ENCODE results near the gene FZD7. TPM values are rescaled to one million over a fixed set of nuclear protein-coding genes. Genes with fewer than 3 reads are reported as not detected.

FZD7 gene
- polyA plus RNA-seq, 1 donor (not counting 4 experiments of a cell fraction or from before 2014, with no cell fraction given): 1.3 TPM

DNA sequence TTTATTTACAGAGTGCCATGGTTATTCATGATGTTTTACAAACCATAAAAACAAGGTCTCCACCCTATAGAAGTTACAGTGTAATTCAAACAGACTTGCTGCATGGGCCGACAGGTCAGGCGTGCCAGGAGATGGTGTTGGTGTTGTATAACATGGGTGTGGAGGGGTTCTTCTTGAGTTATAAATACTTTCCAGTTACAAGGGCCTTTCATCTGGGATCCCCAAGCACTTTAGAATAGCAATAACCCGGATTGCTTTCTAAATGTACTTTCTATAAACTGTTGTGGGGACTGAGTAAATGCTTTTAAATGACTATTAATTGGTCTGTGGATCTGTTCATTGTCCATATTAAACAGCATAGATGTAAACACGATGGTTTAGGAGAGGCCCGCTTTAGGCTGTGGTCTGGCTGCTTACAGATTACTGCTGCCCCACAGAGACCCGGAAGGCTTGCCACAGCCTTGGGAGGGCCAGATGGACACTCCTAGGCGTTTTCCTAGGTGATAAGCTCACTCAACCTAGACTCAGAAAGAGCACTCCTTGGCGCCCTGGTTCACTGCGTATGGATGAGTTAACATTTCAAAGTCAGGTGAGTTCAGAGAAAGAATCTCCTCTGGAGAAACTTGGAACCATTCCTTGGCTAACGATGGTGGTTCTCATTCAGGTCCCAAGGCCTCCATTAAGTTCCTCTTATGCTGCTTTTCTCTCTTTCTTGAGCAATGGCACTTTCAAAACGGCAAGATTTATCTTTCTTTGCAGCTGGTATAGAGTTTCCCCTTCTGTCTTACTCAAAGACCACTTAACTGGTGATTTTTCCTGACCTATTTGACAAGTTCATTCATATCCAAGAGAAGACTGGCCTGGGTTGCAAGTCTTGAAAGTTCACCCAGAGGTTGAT, 35.8 kb downstream of the FZD7 start:
- dilution Hi-C loops (cut with MboI; ENCODE audit: extremely low pct_ligation_motif_present, low sequenced_read_pairs): no loop called here
- Histone ChIP-seq H3K36me3 (ENCODE audit: control insufficient read depth in 2 of 2, extremely low read depth in 1 of 2, insufficient read depth in 2 of 2, low read length in 2 of 2) (no peaks in the 10 kb centered on the region), H3K79me2 (ENCODE audit: control insufficient read depth, insufficient read depth, low read length) (no peaks in the 10 kb centered on the region), H3K4me2 (ENCODE audit: control insufficient read depth, extremely low read depth, insufficient read depth, low read depth, low read length) (no peak overlapping the region), H2AFZ (ENCODE audit: control insufficient read depth, low read length) (no peak overlapping the region), H3K9ac (ENCODE audit: control insufficient read depth, extremely low read depth, insufficient read depth, low read length) (no peak overlapping the region), H3K4me3 (ENCODE audit: control insufficient read depth in 2 of 3, extremely low read depth in 1 of 3, insufficient read depth in 2 of 3, low read depth in 1 of 3, low read length in 3 of 3) (no peak overlapping the region), H3K27ac (ENCODE audit: control insufficient read depth, insufficient read depth, low read length) (no peak overlapping the region), H3K9me1 (ENCODE audit: control insufficient read depth, extremely low read depth, insufficient read depth, low read length) (no peaks in the 10 kb centered on the region), H4K20me1 (ENCODE audit: control insufficient read depth, extremely low read depth, insufficient read depth, low read length) (no peaks in the 10 kb centered on the region), H3K27me3 (ENCODE audit: control insufficient read depth, extremely low read depth, insufficient read depth, low read length) (peaks cover 4% of the 10 kb centered on the region), H3K4me1 (ENCODE audit: control insufficient read depth, extremely low read depth, insufficient read depth, low read length) (no peaks in the 10 kb centered on the region), H3K9me3 (ENCODE audit: control insufficient read depth, low read depth, low read length) (no peaks in the 10 kb centered on the region)
- no peak for TF ChIP-seq EZH2 (IDR thresholded peaks at IDR 0.05; ENCODE audit: low read length)
- TF ChIP-seq, protein P1, sequence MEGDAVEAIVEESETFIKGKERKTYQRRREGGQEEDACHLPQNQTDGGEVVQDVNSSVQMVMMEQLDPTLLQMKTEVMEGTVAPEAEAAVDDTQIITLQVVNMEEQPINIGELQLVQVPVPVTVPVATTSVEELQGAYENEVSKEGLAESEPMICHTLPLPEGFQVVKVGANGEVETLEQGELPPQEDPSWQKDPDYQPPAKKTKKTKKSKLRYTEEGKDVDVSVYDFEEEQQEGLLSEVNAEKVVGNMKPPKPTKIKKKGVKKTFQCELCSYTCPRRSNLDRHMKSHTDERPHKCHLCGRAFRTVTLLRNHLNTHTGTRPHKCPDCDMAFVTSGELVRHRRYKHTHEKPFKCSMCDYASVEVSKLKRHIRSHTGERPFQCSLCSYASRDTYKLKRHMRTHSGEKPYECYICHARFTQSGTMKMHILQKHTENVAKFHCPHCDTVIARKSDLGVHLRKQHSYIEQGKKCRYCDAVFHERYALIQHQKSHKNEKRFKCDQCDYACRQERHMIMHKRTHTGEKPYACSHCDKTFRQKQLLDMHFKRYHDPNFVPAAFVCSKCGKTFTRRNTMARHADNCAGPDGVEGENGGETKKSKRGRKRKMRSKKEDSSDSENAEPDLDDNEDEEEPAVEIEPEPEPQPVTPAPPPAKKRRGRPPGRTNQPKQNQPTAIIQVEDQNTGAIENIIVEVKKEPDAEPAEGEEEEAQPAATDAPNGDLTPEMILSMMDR (optimal IDR thresholded peaks at IDR 0.05 in 1 of 3, IDR thresholded peaks at IDR 0.05 in 1 of 3, conservative IDR thresholded peaks at IDR 0.05 in 1 of 3; ENCODE audit: extremely low read depth in 1 of 3, insufficient read depth in 2 of 3, low read length in 3 of 3): no peak
- DNase-seq (ENCODE audit: low read depth, low spot score) (no peak), FAIRE-seq (no peak)

DNA sequence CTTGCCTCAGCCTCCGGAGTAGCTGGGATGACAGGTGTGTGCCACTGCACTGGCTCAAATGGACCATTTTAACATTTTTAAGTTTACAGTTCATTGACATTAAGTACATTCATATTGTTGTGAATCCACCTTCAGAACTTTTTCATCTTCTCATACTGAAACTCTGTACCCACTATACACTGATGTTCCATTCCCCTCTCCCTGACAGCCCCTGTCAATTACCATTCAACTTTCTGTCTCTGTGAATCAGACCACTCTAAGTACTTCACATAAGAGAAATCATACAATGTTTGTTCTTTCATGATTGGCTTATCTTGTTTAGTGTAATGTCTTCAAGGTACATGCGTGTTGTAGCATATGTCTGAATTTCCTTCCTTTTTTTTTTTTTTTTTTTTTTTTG, 37.5 kb downstream of the FZD7 start:
- H3K36me3 ChIP-seq (ENCODE audit: control insufficient read depth in 2 of 2, extremely low read depth in 1 of 2, insufficient read depth in 2 of 2, low read length in 2 of 2): no peaks in the 10 kb centered on the region
- no peak overlapping the region for H3K27ac ChIP-seq (ENCODE audit: control insufficient read depth, insufficient read depth, low read length)
- no peaks in the 10 kb centered on the region for H3K79me2 ChIP-seq (ENCODE audit: control insufficient read depth, insufficient read depth, low read length)
- no peaks in the 10 kb centered on the region for H3K4me1 ChIP-seq (ENCODE audit: control insufficient read depth, extremely low read depth, insufficient read depth, low read length)
- no peak for DNase-seq (ENCODE audit: low read depth, low spot score)
- H3K9me3 ChIP-seq (ENCODE audit: control insufficient read depth, low read depth, low read length): no peaks in the 10 kb centered on the region
- H4K20me1 ChIP-seq (ENCODE audit: control insufficient read depth, extremely low read depth, insufficient read depth, low read length): no peaks in the 10 kb centered on the region
- dilution Hi-C loops (cut with MboI; ENCODE audit: extremely low pct_ligation_motif_present, low sequenced_read_pairs): no loop called here
- no peak overlapping the region for H2AFZ ChIP-seq (ENCODE audit: control insufficient read depth, low read length)
- FAIRE-seq: no peak
- H3K27me3 ChIP-seq (ENCODE audit: control insufficient read depth, extremely low read depth, insufficient read depth, low read length): no peaks in the 10 kb centered on the region
- H3K9me1 ChIP-seq (ENCODE audit: control insufficient read depth, extremely low read depth, insufficient read depth, low read length): no peaks in the 10 kb centered on the region
- H3K4me3 ChIP-seq (ENCODE audit: control insufficient read depth in 2 of 3, extremely low read depth in 1 of 3, insufficient read depth in 2 of 3, low read depth in 1 of 3, low read length in 3 of 3): no peak overlapping the region
- TF ChIP-seq, protein P1 (optimal IDR thresholded peaks at IDR 0.05 in 1 of 3, IDR thresholded peaks at IDR 0.05 in 1 of 3, conservative IDR thresholded peaks at IDR 0.05 in 1 of 3; ENCODE audit: extremely low read depth in 1 of 3, insufficient read depth in 2 of 3, low read length in 3 of 3): no peak
- no peak for TF ChIP-seq EZH2 (IDR thresholded peaks at IDR 0.05; ENCODE audit: low read length)
- H3K9ac ChIP-seq (ENCODE audit: control insufficient read depth, extremely low read depth, insufficient read depth, low read length): no peak overlapping the region
- no peak overlapping the region for H3K4me2 ChIP-seq (ENCODE audit: control insufficient read depth, extremely low read depth, insufficient read depth, low read depth, low read length)

Data from keratinocyte (primary cell).